ENCODE data around the gene RXFP2.
A peak's percentile ranks its signal among the peaks of the same experiment; 100 is the strongest.

The RXFP2 gene

GRCh38 chr13:31790992-31791391 lies 51.7 kb downstream of the RXFP2 start:
- no peak overlapping the region for H2AFZ ChIP-seq (ENCODE audit: low read depth, low read length)
- H3K9me3 ChIP-seq (ENCODE audit: insufficient read depth, low read length): no peaks in the 10 kb centered on the region
- no peak overlapping the region for H3K4me2 ChIP-seq (ENCODE audit: low read length)
- H3K27me3 ChIP-seq (ENCODE audit: low read depth, low read length): no peaks in the 10 kb centered on the region
- H3K27ac ChIP-seq (ENCODE audit: low read length): no peak overlapping the region
- H3K4me1 ChIP-seq (ENCODE audit: low read length): peaks cover 8% of the 10 kb centered on the region
- H4K20me1 ChIP-seq (ENCODE audit: insufficient read depth, low read length): no peaks in the 10 kb centered on the region
- no peak overlapping the region for H3K9ac ChIP-seq (ENCODE audit: low read length)
- H3K4me3 ChIP-seq (ENCODE audit: low read length): no peak overlapping the region
- H3K79me2 ChIP-seq (ENCODE audit: low read length): no peaks in the 10 kb centered on the region
- TF ChIP-seq CTCF (IDR thresholded peaks at IDR 0.05; ENCODE audit: low read depth, low read length) (no peak), EZH2phosphoT487 (IDR thresholded peaks at IDR 0.05; ENCODE audit: low read depth) (no peak)
- no peaks in the 10 kb centered on the region for H3K36me3 ChIP-seq (replicated peaks; ENCODE audit: low read depth, low read length)

DNA sequence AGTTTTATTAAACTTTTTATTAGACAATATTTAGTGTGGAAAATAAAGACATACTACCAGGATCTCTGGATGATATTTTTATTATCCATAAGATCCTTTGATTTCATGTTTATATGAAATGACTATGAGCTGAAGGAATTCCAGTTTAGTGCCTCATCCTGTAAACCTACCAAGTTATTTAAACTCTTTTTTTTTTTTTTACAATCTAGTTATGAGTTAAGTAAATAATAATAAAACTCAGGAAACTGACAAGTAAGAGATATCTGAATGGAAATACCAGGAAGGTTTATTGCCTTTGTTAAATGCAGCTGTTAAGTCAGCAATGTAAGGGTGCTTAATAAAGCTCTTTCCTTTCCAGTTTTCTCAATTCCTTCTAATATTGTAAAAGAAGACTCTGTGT lies 53.9 kb downstream of the RXFP2 start:
- Histone ChIP-seq H3K9ac (ENCODE audit: low read length) (no peak overlapping the region), H3K36me3 (replicated peaks; ENCODE audit: low read depth, low read length) (no peaks in the 10 kb centered on the region), H4K20me1 (ENCODE audit: insufficient read depth, low read length) (no peaks in the 10 kb centered on the region), H2AFZ (ENCODE audit: low read depth, low read length) (no peak overlapping the region), H3K4me1 (ENCODE audit: low read length) (peaks cover 8% of the 10 kb centered on the region), H3K27me3 (ENCODE audit: low read depth, low read length) (no peaks in the 10 kb centered on the region), H3K4me3 (ENCODE audit: low read length) (no peak overlapping the region), H3K9me3 (ENCODE audit: insufficient read depth, low read length) (no peaks in the 10 kb centered on the region), H3K4me2 (ENCODE audit: low read length) (no peak overlapping the region), H3K27ac (ENCODE audit: low read length) (no peak overlapping the region), H3K79me2 (ENCODE audit: low read length) (no peaks in the 10 kb centered on the region)
- TF ChIP-seq CTCF (IDR thresholded peaks at IDR 0.05; ENCODE audit: low read depth, low read length) (no peak), EZH2phosphoT487 (IDR thresholded peaks at IDR 0.05; ENCODE audit: low read depth) (no peak)

GRCh38 chr13:31794452-31794851 lies 55.1 kb downstream of the RXFP2 start:
- Histone ChIP-seq H4K20me1 (ENCODE audit: insufficient read depth, low read length) (no peaks in the 10 kb centered on the region), H3K4me2 (ENCODE audit: low read length) (no peak overlapping the region), H2AFZ (ENCODE audit: low read depth, low read length) (no peak overlapping the region), H3K4me1 (ENCODE audit: low read length) (peaks cover 8% of the 10 kb centered on the region), H3K9ac (ENCODE audit: low read length) (no peak overlapping the region), H3K27ac (ENCODE audit: low read length) (no peak overlapping the region), H3K79me2 (ENCODE audit: low read length) (no peaks in the 10 kb centered on the region), H3K4me3 (ENCODE audit: low read length) (no peak overlapping the region), H3K27me3 (ENCODE audit: low read depth, low read length) (no peaks in the 10 kb centered on the region), H3K36me3 (replicated peaks; ENCODE audit: low read depth, low read length) (no peaks in the 10 kb centered on the region), H3K9me3 (ENCODE audit: insufficient read depth, low read length) (no peaks in the 10 kb centered on the region)
- TF ChIP-seq EZH2phosphoT487 (IDR thresholded peaks at IDR 0.05; ENCODE audit: low read depth) (no peak), CTCF (IDR thresholded peaks at IDR 0.05; ENCODE audit: low read depth, low read length) (no peak)

DNA sequence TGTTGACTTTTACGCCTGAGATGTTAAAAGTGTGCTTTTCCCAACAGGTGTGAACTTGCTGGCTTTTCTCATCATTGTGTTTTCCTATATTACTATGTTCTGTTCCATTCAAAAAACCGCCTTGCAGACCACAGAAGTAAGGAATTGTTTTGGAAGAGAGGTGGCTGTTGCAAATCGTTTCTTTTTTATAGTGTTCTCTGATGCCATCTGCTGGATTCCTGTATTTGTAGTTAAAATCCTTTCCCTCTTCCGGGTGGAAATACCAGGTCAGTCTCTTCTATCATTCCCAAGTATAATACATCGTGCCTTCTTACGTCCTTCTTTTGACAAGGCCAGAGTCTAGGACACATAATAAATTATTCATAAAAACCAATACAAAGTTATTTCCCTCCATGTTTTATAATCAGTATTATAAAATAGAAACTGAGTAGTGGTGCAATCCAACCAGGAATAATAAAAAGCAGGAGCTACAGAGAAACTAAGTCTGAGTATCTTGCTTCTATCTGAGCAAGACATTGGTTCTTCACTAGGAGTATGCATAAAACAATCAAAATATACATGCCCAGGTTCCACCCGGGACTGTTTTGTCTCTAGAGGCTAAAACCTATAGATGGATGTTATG lies 57.9 kb downstream of the RXFP2 start:
- H3K79me2 ChIP-seq (ENCODE audit: low read length): no peaks in the 10 kb centered on the region
- no peaks in the 10 kb centered on the region for H3K4me1 ChIP-seq (ENCODE audit: low read length)
- peak overlapping the region; percentile 17 for H3K4me2 ChIP-seq (ENCODE audit: low read length)
- TF ChIP-seq CTCF (IDR thresholded peaks at IDR 0.05; ENCODE audit: low read depth, low read length) (peak; percentile 67), EZH2phosphoT487 (IDR thresholded peaks at IDR 0.05; ENCODE audit: low read depth) (no peak)
- H3K9ac ChIP-seq (ENCODE audit: low read length): no peak overlapping the region
- no peaks in the 10 kb centered on the region for H4K20me1 ChIP-seq (ENCODE audit: insufficient read depth, low read length)
- no peak overlapping the region; the same call in 1 of the 2 replicates for H2AFZ ChIP-seq (ENCODE audit: low read depth, low read length)
- H3K36me3 ChIP-seq (replicated peaks; ENCODE audit: low read depth, low read length): no peaks in the 10 kb centered on the region
- H3K9me3 ChIP-seq (ENCODE audit: insufficient read depth, low read length): no peaks in the 10 kb centered on the region
- H3K27ac ChIP-seq (ENCODE audit: low read length): no peak overlapping the region
- H3K27me3 ChIP-seq (ENCODE audit: low read depth, low read length): no peaks in the 10 kb centered on the region
- H3K4me3 ChIP-seq (ENCODE audit: low read length): no peak overlapping the region

All from OCI-LY3 (cell line).